Cardiac fibroblast (primary cell): Measurements from ENCODE around the gene MOGAT1.

ENCODE experiments used
- DNase-seq, 2 donors: peaks; one replicate each; pipeline versions ENCODE4 v3.0.0 to v3.0.0-alpha.2; 2010; ENCODE audit warnings: low read depth in 2 of 2
- H3K4me3 ChIP-seq, 2 donors: replicated peaks in 1 of 2; 1 replicate in 1 of 2; 2 replicates in 1 of 2; pipeline ENCODE4 v1.5.1; 2011; ENCODE audit warnings: low read depth in 2 of 2, low read length in 2 of 2, mild to moderate bottlenecking in 2 of 2, moderate library complexity in 1 of 2
- CTCF ChIP-seq: IDR thresholded peaks from one replicate; pipeline ENCODE4 v1.5.1; 2011; ENCODE audit warnings: low read depth, mild to moderate bottlenecking, low read length, inconsistent platforms

Gene MOGAT1

GRCh38 chr2:222652491-222653255 is 18.8 kb upstream of the MOGAT1 start:
- no peak overlapping the region for H3K4me3 ChIP-seq
- no peak for DNase-seq
- no peak for TF ChIP-seq CTCF

- no peak for DNase-seq
- H3K4me3 ChIP-seq: no peak overlapping the region
- TF ChIP-seq CTCF: no peak
Measured at GRCh38 chr2:222653280-222653679, 18.2 kb upstream of the MOGAT1 start.

- DNase-seq: peak; percentile 97 to 98
- no peak for TF ChIP-seq CTCF
- H3K4me3 ChIP-seq: peak within 1 kb of the TSS; percentile 99
Measured at GRCh38 chr2:222655787-222656525, 15.5 kb upstream of the MOGAT1 start, which contains the start of gene FARSB. FARSB (minus strand) TSS chr2:222656092; CDS start chr2:222656073, 19 bp downstream.

- peak overlapping the region; percentile 99 for H3K4me3 ChIP-seq
- no peak for TF ChIP-seq CTCF
- peak in 1 of 2 donors; percentile 3 for DNase-seq
Measured at GRCh38 chr2:222656526-222657446, 14.7 kb upstream of the MOGAT1 start.

- TF ChIP-seq CTCF: no peak
- no peak overlapping the region for H3K4me3 ChIP-seq
- DNase-seq: no peak
Measured at GRCh38 chr2:222663479-222663878, 8.0 kb upstream of the MOGAT1 start.

GRCh38 chr2:222668494-222669154 is 2.8 kb upstream of the MOGAT1 start:
- no peak for TF ChIP-seq CTCF
- H3K4me3 ChIP-seq: no peak overlapping the region
- no peak for DNase-seq
